Glomerular visceral epithelial cell (primary cell): Measurements from ENCODE around the gene CAPN10.

ENCODE experiments used
- DNase-seq: peaks from one replicate; pipeline ENCODE4 v3.0.0-alpha.2; 2016; ENCODE audit errors: extremely low spot score

Gene CAPN10

DNA sequence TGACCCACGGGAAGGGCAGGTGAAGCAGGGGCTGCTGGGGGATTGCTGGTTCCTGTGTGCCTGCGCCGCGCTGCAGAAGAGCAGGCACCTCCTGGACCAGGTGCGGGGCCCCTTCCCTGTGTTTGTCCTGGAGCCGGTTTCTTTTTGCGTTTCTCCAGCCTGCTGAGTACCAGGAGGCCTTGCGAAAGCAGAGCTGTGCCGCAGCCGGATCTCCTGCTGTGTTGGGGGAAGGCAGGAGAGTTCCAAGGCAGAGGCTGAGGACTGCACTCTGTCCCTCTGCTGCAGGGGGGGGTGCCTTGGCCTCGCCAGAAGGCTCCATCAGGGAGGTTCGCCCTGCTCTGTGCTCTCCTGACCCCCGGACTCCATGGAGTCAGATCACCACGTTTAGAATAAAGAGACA, 2.8 kb downstream of the CAPN10 start:
- DNase-seq: no peak

- no peak for DNase-seq
Measured at GRCh38 chr2:240589850-240590525, 3.5 kb downstream of the CAPN10 start.

- DNase-seq: no peak
Measured at GRCh38 chr2:240590681-240591111, 4.2 kb downstream of the CAPN10 start.

GRCh38 chr2:240591226-240591625, 4.7 kb downstream of the CAPN10 start:
- DNase-seq: no peak

DNA sequence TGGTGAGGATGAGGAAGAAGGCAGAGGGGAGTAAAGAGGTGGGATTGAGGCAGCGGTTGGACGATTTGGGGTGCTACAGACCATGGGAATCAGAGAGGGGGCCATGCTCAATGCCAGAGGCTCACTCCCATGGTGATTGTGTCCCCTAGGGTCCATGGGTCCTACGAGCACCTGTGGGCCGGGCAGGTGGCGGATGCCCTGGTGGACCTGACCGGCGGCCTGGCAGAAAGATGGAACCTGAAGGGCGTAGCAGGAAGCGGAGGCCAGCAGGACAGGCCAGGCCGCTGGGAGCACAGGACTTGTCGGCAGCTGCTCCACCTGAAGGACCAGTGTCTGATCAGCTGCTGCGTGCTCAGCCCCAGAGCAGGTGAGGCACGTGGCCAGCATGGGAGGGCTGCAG, 5.2 kb downstream of the CAPN10 start:
- DNase-seq: no peak

- no peak for DNase-seq
Measured at GRCh38 chr2:240593026-240593702, 6.6 kb downstream of the CAPN10 start.

DNA sequence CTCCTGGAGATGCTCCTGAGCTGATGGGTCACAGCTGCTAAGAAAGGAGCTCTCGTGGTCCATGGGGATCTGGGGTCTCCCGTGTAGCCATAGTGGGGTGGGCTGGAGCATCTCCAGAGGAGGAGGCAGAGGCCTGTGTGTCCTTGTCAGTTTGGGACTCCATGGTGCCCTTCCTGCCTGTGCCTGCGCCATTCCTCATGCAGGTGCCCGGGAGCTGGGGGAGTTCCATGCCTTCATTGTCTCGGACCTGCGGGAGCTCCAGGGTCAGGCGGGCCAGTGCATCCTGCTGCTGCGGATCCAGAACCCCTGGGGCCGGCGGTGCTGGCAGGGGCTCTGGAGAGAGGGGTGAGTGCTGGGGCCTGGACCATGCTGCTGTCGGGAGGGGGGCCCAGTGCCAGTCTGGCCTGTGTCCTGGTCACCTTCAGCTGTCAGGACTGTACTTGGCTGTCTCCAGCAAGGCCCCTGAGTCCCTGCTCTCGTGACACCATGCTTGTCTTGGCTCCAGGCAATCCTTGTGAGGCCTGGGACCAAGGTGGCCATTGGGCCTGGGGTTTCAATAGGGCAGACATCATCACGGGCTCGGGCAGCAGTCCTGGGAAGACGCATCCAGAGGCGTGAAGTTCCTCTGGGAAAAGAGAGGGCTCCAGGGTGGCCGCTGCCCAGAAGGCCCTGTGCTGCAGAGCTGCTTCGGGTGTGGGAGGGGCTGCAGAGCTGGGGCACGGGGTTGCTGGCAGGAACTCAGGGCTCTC, 7.3 kb downstream of the CAPN10 start:
- DNase-seq: no peak

GRCh38 chr2:240594511-240595380, 8.2 kb downstream of the CAPN10 start:
- no peak for DNase-seq

- no peak for DNase-seq
Measured at GRCh38 chr2:240595381-240596079, 9.0 kb downstream of the CAPN10 start.

DNA sequence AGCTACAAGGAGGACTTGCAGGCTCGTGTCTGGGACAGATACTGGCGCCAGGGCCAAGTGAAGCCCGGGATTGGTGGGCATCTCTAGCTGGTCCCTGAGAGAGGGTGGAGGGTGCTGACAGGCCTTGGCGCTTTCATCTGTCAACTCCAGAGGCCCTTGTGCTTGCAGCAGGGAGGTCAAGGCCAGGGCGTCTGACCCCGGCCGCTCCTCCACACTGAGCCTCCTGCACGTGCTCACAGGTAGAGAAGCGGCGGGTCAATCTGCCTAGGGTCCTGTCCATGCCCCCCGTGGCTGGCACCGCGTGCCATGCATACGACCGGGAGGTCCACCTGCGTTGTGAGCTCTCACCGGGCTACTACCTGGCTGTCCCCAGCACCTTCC, 9.5 kb downstream of the CAPN10 start:
- no peak for DNase-seq

DNA sequence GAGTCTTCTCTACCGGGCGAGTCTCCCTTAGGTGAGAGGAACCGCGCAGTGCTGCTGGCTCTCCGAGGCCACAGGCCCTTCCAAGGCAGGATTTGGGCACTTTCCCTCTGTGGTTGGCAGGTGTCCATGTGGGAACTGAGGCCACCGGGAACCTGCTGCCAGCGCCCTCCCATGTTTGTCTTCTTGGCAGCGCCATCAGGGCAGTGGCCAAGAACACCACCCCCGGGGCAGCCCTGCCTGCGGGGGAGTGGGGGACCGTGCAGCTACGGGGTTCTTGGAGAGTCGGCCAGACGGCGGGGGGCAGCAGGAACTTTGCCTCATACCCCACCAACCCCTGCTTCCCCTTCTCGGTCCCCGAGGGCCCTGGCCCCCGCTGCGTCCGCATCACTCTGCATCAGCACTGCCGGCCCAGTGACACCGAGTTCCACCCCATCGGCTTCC, 10.0 kb downstream of the CAPN10 start:
- no peak for DNase-seq

- no peak for DNase-seq
Measured at GRCh38 chr2:240597054-240597418, 10.5 kb downstream of the CAPN10 start.

DNA sequence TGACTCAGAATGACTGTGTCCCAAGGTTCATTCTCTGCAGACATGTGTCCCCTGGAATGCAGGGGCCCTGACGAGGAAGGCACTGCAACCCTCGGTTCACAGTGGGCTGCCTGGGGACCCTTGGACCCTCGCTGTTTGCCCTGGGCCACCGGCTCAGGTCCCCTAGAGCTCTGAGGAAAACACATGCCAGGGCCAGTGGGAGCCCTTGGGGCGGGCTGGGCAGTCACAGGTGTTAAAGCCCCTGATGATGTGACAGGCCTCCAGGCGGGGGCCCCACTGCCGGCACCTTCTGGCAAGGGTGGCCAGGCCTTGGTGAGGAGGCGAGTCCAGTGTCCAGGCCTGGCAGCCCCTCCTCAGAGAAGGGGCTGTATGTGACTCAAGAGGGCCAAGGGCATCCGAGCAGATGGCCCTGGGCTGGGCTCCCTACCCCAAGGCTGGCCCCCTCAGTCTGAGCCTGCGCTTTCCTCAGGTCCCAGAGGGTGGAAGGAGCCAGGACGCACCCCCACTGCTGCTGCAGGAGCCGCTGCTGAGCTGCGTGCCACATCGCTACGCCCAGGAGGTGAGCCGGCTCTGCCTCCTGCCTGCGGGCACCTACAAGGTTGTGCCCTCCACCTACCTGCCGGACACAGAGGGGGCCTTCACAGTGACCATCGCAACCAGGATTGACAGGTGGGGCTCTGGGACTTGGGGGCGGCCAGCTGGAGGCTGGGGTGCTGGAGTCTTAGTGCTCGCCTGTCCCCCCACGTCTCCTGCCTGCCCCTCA, 11.1 kb downstream of the CAPN10 start:
- no peak for DNase-seq

GRCh38 chr2:240598311-240598911, 11.9 kb downstream of the CAPN10 start:
- DNase-seq: no peak

GRCh38 chr2:240599141-240599583, 12.6 kb downstream of the CAPN10 start:
- no peak for DNase-seq

GRCh38 chr2:240600451-240600961, 14.0 kb downstream of the CAPN10 start:
- no peak for DNase-seq

- DNase-seq: no peak
Measured at GRCh38 chr2:240601061-240601830, 14.7 kb downstream of the CAPN10 start.

GRCh38 chr2:240601831-240602160, 15.3 kb downstream of the CAPN10 start:
- DNase-seq: no peak
